OCI-LY7 (cell line): ENCODE data around the gene ATP2C2.

Experiments used
- EZH2phosphoT487 ChIP-seq: fragments of 200-600 bp; sonication (generic); IDR thresholded peaks from 2 replicates; pipeline ENCODE4 v1.6.1; 2018; ENCODE audit warnings: low read depth, borderline replicate concordance, mild to moderate bottlenecking, mixed run types, antibody characterized with exemption, low read length, moderate library complexity, mixed read lengths
- TF ChIP-seq, protein P1 (sequence below): fragments of 200-600 bp; sonication (generic); conservative IDR thresholded peaks from 2 replicates; pipeline ENCODE4 v1.5.1; 2014; ENCODE audit warnings: mild to moderate bottlenecking, antibody characterized with exemption, low read length, moderate library complexity, mixed read lengths

DNA sequence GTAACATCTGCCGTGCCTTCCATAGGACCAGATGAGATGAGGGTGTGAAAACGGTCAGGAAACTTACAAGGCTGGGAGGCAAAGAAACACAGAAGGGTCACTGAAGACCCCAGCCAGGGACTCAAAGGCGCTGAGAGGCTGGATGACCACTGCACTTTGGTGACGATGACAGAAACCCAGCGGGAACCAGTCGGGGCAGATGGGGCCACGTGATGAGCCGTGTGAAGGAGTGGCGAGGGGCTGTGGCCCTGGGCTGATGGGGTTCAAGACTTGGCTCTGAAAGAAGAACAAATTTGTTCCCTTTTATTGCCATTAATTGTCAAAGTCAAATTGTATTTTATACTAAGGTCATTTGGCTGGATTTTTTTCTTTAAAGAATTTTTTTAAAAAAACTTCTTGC lies 28.6 kb upstream of the ATP2C2 start:
- TF ChIP-seq, protein P1, sequence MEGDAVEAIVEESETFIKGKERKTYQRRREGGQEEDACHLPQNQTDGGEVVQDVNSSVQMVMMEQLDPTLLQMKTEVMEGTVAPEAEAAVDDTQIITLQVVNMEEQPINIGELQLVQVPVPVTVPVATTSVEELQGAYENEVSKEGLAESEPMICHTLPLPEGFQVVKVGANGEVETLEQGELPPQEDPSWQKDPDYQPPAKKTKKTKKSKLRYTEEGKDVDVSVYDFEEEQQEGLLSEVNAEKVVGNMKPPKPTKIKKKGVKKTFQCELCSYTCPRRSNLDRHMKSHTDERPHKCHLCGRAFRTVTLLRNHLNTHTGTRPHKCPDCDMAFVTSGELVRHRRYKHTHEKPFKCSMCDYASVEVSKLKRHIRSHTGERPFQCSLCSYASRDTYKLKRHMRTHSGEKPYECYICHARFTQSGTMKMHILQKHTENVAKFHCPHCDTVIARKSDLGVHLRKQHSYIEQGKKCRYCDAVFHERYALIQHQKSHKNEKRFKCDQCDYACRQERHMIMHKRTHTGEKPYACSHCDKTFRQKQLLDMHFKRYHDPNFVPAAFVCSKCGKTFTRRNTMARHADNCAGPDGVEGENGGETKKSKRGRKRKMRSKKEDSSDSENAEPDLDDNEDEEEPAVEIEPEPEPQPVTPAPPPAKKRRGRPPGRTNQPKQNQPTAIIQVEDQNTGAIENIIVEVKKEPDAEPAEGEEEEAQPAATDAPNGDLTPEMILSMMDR: no peak
- TF ChIP-seq EZH2phosphoT487: no peak
